ENCODE results near the gene UGT2A3.
"Not testable (repeated sequence)": the region's sequence is repeated elsewhere in the genome, so short reads cannot be mapped to it uniquely, and the experiment has no call there.

Gene UGT2A3

DNA sequence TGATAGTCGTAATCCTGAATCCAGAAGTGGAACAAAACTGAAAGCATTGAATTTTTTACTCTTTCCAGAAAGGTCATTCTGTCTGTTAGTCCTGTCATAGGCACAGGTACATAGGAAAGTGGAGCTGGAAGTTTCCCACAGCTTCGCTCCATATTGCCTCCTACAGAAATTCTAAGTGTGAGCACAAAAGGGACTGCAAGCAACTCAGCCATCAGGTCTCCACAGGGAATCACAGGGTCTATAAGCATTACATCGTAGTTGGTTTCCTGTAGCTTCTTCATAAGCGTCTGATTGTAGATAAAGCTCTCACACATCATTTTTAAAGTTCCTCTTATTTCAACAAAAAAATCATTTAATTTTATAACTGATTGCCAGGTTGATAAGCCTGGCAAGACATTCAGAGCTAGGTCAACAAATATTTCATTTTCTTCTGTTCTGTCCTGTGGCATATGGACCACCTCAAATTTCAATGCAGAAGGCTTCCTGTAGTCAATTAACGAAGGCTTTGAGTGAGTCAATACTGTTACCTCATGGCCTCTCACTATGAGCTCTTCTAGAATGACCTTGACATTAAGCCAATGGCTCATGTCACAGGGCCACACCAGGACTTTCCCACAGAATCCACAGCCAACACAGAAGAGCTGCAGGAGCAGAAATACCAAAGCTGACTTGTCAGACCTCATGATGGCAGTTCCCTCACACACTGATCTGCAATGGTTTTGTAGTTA lies at the start of gene UGT2A3:
UGT2A3 (minus strand) TSS at position 727 of the 728 bp plus-strand sequence; CDS start at position 683, 44 bp downstream.
- no peak for DNase-seq

DNA sequence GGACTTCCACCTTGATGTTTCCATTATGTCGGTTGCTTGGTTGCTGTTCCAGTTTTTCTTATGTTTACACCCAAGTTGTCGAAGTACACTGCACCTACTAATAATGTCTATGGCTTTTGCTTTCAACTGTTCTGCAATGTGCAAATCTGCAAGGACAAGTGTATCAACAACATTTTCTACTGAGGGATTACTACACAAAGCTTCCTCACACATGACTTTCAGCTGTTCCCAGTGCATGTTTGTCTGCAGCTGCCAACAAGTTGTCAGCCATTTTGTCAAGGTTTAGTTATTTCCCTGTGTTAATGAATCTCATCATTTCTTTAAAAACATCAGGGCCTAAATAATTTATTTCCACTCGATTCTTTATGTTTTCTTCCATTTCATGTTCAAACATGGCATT lies 45.4 kb upstream of the UGT2A3 start:
- DNase-seq = no peak

DNA sequence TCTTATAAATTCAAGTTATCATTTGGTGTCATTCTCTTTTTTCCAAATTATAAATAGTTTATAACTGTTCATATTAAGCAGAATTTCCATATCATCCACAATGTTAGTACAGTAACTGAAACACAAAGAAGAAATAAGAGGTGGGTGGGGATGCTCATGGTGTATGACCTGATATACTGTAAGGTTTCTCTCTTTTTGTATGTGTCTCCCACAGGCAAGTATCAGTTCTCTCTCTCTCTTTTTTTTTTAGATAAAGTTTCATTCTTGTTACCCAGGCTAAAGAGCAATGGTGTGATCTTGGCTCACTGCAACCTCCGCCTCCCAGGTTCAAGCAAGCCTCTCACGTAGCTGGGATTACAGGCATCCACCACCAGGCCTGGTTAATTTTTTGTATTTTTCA lies 43.7 kb upstream of the UGT2A3 start:
- DNase-seq = no peak

DNA sequence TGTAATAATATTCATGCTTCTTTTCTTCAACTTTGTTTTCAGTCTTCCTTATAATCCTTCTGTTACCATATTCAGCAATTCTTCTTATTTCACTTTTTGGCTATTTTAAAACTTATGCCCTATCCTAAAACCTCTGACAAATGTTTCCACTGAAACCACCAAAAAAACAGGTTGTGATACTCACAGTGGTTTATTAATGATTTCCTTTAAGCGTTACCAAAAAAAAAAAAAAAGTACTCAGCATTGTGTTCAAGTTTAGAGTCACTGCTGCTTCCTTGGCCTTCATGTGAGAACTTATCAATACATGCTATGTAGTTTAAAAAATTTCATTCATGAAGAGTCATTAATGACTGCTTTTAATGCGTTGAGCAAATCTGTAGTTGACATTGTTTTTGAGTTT lies 35.4 kb upstream of the UGT2A3 start:
- peak; percentile 35 for DNase-seq

DNA sequence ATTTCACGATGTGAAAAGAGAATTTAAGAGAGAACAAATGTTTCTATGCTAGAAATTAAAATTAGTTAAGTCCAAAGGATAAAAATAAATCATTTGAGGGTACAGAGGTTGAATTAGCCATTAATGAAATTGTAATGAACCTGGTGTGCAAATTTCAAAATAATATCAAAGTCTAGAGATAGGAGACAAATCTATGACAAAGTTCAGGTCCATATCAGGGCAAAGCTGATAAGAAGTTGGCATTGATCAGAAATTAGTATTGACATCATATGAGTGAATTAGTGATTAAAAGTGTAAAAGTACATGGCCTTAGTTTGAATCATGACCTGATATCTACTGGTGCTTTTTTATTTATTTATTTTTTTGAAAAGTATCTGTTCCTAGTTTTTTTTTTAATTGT lies 33.8 kb upstream of the UGT2A3 start:
- DNase-seq = no peak

DNA sequence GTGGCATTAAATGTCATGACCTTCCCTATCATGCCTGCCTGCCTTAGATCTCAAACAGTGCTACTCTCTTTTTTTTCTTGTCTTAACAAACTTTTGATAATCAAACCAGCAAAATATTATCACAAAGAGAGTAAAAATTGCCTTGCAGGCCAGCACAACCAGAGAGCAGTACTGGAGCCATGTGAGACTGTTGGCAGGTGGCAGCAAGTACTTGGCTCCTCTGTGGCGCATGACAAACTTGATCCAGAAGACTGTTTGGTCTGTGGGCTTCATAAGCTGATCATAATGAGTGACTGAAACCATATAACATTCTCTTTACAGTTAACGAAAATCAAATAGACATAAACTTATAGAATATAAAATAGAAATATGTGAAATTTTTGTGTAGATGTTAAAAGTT lies 33.3 kb upstream of the UGT2A3 start:
- DNase-seq = no peak

DNA sequence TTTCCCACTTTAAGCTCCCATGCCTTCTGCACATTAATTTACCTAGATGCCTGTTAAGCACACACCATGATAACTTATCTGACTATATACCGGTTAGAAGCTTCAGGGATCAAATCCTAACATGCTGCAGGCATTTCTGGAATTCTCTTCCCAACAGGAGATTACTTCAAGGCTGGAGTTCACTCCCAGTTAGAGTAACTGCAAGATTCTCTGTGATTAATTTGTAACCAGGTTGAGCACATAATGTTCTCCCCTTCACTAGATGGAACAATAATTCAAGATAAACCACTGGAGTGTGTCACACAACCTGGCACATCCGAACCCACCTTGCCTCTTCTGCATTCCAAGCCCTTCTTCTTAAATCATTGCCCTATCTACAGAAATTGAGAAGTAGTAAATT lies 11.8 kb upstream of the UGT2A3 start:
- no peak for DNase-seq

DNA sequence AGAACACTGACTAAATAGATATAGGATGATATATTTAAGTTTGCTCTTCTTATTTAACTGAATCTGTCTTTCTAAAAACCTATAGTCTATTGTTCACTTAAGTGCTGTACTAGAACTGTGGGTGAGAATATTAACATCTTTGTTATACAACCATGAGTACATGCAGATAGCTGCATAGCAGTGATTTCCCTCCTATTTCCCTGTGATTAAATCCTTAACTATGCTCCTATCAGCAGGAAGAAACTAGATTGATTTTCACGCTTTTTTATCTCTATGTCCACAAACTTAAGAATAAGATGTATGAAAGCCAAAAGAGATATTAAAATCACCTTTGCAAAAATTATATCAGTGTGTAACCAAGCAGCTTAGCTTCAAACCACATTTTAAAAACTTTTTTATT lies 11.3 kb upstream of the UGT2A3 start:
- DNase-seq = no peak

DNA sequence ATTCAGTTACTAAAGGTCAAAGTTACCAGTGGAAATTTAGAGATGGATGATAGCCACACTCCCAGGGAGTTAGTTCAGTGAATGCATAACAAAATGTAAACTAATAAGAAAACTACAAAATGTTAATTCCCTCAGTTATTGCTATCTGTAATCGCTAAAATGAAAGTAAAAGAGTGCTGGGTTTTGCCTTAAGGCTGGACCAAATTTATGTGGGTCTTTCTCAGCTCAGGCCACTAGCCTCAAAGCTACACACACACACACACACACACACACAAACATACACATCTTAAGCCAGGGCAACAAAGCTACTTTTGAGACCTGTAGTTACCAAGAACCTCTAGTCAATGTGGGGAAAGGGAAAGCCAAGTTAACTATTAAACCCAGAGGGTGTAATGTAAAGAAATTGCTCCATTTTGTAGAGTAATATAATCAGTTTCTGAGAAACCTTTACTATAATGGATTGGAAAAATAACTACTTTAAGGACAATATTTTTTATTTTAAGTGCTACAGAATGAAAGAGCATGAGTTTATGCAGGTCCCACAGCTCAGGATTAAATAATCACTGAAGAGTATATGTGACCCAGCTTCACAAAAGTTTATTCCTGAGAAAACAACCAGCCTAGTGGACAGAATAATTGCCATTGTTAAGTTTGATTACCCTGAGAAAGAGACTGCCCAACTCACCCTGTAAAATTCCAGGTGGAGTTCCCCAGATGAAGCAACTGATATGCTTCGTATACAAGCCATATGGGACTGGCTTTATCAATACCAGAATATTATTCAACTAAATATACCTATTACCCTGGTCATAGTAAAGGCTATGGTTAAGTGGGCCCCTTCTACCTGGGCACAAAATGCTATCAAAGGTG lies 8.9 kb upstream of the UGT2A3 start:
- no peak for DNase-seq

DNA sequence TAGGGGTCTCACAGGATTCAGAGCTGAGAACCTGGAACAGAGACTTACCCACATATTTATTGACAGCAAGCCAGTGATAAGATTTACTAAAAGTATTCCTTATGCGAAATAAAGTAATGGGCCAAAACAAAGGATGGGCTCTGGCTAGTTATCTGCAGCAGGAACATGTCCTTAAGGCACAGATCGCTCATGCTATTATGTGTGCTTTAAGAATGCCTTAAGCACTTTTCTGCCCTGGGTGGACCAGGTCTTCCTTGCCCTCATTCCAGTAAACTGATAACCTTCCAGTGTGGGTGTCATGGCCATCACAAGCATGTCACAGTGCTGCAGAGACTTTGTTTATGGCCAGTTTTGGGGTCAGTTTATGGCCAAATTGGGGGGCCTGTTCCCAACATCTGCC lies 7.5 kb upstream of the UGT2A3 start:
- not testable (repeated sequence) for DNase-seq

DNA sequence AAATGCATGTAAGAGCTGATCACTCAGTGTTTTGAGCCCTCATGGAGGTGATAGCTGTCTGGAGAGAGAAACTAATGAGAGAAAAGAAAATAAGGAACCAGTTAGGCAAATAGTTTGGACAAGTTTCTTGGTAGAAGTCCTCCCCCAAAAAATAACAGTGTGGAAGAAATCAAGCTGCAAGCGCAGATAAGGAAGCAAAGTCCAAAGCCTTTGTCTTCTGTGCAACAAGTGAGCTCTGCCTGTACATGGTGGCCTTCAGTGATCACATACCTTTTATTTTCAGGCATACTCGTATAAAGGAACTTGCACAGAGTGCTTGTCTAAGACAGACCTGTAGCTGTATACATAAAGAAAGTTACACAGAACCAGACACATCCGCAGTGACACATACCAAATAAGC lies 2.5 kb upstream of the UGT2A3 start:
- no peak for DNase-seq

DNA sequence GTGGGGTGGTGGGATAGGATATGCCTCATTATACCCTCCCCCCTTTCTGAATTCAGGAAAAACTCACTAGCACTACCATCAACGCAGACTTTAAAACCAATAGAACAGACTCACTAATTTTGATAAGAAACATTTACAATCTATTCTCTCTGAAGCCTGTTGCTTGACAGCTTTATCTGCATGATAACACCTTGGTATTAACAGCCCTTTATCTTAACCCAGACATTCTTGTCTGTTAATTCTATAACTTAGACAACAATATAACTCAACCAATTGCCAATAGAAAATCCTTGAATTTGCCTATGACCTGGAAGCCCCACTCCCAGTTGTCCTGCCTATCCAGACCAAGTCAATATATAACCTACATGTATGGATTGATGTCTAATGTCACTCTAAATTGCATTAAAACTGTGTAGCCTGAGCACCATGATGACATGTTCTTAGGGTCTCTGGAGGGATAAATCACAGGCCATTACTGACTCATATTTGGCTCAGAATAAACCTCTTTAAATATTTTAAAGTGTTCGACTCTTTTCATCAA lies 1.5 kb upstream of the UGT2A3 start:
- no peak for DNase-seq

DNA sequence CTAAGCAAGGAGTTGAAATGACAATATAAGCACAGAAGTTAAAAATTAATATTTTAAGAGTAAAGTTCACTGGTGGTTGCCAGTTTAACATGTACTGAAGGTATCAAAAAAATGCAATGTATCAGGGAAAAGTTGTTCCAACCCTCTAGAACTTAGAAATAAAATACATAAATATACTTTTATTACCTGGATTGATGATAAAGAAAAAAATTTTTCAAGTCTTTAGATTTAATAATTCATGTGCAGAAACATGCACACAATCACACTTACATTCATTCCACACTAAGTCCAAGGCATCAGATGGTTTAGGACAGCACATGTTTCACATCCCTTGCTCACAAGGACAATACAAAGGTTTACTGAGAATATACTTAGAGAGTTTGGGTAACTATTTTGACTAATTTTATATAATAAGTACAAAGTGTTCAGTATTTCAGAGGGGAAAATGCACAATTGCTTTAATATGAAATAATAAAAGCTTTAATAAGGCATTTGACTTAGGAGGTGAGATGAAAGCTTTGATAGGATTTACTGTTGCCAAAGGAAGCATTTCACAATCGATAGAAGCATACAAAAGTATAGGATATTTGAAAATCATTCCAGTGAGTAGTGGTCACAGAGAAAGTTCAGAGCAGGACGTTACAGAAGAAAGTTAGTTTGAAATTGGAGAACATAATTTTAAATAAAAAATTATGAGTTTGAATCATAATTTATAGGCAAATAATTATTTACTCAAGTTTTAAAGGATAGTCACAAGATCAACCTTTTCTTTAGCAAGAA lies 392 bp upstream of the UGT2A3 start:
- DNase-seq = no peak

DNA sequence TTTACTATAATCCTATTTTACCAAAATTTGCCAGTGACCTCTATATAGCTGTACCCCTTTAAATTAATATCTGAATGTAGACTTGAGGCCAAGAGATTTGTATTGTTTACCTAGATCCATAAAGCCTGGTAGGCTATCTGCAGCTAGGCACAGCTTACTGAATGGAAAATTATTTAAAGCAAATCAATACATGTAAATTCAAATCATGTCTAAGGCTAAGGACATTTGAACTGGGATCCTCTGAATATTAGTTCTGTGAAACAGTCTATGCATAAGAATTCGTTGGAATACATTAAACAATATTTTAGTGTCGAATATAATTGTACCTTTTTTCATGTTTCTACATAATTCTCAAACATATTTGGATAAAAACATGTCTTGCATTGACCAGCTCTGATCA lies 1.6 kb downstream of the UGT2A3 start:
- DNase-seq = no peak

DNA sequence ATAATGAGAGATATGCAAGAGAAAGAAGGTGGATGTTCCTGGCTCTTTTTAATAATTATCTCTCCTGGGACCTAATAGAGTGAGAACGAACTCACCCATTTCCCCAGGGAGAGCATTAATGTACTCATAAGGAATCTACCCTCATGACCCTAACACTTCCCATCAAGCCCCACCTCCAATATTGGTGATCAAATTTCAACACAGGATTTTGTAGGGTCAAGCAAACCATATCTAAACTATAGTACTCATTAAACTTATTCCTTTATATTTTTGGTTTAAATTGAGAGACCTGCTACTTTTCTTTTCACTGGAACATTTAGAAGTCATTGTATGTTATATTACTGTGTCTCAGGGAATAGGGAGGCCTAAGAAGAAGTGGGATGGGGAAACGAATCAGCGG lies 2.6 kb downstream of the UGT2A3 start:
- no peak for DNase-seq

DNA sequence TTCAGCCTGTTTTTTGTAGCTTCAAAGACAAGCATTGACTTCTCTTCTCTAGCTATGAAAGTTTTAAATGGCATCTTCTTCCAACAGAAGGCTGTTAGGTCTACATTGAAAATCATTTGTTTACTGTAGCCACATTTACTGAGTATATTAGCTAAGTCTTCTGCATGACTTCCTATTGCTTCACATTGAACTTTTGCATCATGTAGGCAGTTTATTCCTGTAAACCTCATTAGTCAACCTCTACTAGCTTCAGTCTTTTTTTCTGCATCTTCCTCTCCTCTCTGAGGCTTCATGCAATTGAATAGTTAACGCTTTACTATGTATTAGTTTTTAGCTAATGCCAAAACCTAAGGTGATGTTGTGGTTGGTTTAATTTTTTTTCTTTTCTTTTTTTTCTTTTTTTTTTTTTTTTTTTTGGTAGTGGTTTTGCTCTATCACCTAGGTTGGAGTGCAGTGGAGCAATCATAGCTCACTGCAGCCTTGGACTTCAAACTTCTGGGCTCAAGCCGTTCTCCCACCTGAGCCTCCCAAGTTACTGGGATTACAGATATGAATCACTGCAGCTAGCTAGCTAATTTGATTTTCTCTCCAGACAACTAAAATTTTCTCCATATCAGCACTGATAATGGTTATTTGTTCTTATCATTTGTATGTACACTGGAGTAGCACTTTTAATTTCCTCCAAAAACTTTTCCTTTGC lies 3.4 kb downstream of the UGT2A3 start:
- no peak for DNase-seq

DNA sequence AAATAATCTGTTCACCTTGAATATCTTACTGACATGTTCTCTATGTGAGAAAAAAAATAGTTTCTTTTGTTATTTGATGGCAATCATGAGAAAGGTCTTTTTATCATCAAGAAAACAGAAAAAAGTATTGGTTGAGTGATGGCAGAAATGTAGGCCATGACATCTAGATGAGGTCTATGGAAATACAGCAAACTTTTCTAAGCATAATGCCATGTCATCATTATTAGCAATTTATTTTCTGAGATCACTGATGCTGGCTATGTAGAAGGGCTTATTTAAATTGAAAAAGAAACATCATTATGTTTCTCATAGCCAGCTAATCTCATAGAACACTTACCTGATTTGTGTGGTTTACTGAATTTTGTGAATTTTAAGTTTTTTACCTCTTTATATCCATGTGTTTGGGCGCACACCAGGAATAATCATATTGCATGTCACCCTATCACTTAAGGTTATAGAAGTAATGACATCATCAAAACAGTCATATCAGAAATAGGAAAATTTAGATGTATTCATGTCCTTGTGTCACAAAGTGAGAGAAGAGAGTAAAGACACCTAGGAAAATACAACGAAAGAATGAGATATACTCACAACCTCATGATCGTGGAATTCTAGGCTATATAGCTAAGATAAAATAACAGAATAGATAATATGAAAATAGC lies 22.4 kb downstream of the UGT2A3 start:
- DNase-seq = no peak

DNA sequence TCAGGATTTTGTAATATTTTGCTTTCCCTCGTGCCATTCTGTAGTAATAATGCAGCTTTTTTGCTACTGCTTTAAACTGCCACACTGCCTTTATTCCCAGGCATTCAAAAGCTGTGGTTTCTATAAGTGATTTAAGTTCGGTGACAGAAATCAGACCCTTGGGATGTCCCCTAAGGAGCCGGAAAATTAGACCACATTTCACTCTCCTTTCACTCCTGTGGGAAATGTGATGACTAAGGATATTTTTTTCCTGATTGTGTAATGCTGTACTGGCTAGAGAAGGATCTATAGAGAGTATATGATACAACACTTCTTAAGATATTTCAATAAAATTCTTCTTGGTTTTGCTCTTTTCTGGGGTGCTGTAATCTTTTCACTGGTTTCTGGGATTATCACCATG lies 24.4 kb downstream of the UGT2A3 start:
- no peak for DNase-seq

DNA sequence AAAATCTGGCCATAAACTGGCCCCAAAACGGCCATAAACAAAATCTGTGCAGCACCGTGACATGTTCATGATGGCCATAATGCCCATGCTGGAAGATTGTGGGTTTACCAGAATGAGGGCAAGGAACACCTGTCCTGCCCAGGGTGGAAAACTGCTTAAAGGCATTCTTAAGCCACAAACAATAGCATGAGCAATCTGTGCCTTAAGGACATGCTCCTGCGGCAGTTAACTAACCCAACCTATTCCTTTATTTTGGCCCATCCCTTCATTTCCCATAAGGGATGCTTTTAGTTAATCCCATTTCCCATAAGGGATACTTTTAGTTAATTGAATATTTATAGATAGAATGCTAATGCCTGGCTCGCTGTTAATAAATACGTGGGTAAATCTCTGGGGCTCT lies 29.4 kb downstream of the UGT2A3 start:
- not testable (repeated sequence) for DNase-seq

DNA sequence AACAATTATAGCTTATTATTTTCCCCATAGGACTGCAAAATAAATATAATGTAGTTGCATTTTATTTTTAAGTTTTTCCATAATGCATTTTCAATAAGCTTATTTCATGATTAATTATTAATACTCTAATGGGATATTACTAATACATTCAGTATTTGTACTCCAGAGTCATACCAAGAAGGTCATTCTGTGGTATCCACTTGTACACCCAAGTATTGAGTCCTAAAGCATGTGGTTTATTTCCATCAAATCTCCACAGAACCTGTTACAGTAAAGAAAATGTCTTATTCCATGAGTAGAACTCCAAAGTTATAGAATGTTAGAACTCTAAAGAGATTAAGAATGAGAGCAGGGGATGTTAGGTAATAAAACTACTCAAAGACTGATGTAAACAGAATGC lies 30.6 kb downstream of the UGT2A3 start:
- no peak for DNase-seq

DNA sequence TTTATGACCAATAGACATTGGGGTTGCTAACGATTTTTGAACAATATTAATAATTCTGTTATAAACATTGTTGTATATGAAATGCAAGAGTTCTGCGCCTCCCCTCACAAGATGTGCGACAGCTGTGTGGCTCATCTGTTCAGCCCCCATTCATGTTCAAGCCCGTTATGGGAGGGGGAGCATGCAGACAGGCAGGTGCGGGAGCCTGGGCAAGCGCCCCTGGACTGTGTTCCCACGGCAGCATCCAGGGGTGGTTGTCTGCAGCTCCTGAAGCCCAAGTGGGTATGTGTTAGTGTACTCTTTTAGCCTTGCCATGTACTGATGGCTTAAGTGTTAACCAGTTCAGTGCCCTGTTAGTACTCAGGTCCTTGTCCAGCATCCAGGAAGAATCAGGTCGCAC lies 34.6 kb downstream of the UGT2A3 start:
- no peak for DNase-seq

DNA sequence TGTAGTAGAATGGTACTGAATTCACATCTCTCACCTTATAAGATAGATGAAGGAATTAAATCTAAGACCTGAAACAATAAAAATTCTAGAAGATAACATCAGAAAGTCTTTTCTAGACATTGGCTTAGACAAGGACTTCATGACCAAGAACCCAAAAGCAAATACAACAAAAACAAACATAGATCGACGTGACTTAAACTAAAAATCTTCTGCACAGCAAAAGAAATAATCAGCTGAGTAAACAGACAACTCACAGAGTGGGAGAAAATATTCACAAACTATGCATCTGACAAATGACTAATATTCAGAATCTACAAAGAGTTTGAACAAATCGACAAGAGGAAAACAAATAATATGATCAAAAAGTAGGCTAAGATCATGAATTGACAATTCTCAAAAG lies 38.8 kb downstream of the UGT2A3 start:
- DNase-seq = no peak

Data from MV-4-11 (cell line).